SK-N-SH (cell line): Measurements from ENCODE around the gene ZNF575. TPM values are rescaled to one million over a fixed set of nuclear protein-coding genes. Genes with fewer than 3 reads are reported as not detected.

ENCODE experiments used
- CTCF ChIA-PET: fragments of 300-600, 350-600 bp; formaldehyde crosslinking; extraction: SDS; loops from one replicate; lab custom pipeline; 2021; lab: Yijun Ruan, JAX
- POLR2A ChIA-PET: fragments of 350-600 bp; sonication (Branson Sonifier 250); formaldehyde crosslinking; extraction: SDS; loops from one replicate; lab custom pipeline; 2020; ENCODE audit warnings: antibody characterized with exemption, inconsistent platforms; lab: Yijun Ruan, JAX
- DNase-seq: peaks from one replicate; pipeline ENCODE4 v3.0.0; 2012
- H2AFZ ChIP-seq: fragments of 200-600 bp; sonication (generic); 2 replicates; pipeline ENCODE4 v1.8.1; 2016; ENCODE audit warnings: antibody characterized with exemption, mild to moderate bottlenecking, low read depth
- H3F3A ChIP-seq: fragments of 200-600 bp; sonication (generic); replicated peaks from 2 replicates; pipeline ENCODE3; 2016; ENCODE audit warnings: antibody characterized with exemption, mild to moderate bottlenecking; ENCODE audit not compliant: insufficient read depth
- H3K27ac ChIP-seq, 2 experiments: fragments of 200-500 bp in 1 of 2; fragments of 200-600 bp in 1 of 2; sonication (Bioruptor generic) in 1 of 2; sonication (generic), shearing (Covaris generic) in 1 of 2; 2 replicates each; pipeline versions ENCODE4 v1.5.1 to v1.6.1; 2014 to 2016; ENCODE audit warnings: low read depth in 2 of 2, inconsistent platforms in 1 of 2, low read length in 1 of 2, mild to moderate bottlenecking in 1 of 2, mixed read lengths in 1 of 2
- H3K27me3 ChIP-seq: fragments of 200-600 bp; sonication (generic), shearing (Covaris generic); 2 replicates; pipeline ENCODE4 v1.6.1; 2016; ENCODE audit warnings: mixed run types; ENCODE audit not compliant: insufficient read depth
- H3K36me3 ChIP-seq, 2 experiments: fragments of 200-500 bp in 1 of 2; fragments of 200-600 bp in 1 of 2; sonication (Bioruptor generic) in 1 of 2; sonication (generic) in 1 of 2; replicated peaks in 1 of 2; 2 replicates each; pipeline versions ENCODE3 to v1.5.1; 2014 to 2016; ENCODE audit warnings: low read length in 1 of 2, mild to moderate bottlenecking in 1 of 2; ENCODE audit not compliant: insufficient read depth in 2 of 2, control insufficient read depth in 1 of 2
- H3K4me1 ChIP-seq, 2 experiments: fragments of 200-500 bp in 1 of 2; fragments of 200-600 bp in 1 of 2; sonication (Bioruptor generic) in 1 of 2; sonication (generic), shearing (Covaris generic) in 1 of 2; 2 replicates each; pipeline versions ENCODE4 v1.5.1 to v1.6.1; 2014 to 2016; ENCODE audit warnings: low read depth in 1 of 2, low read length in 1 of 2, mixed run types in 1 of 2; ENCODE audit not compliant: insufficient read depth in 2 of 2, control insufficient read depth in 1 of 2
- H3K4me2 ChIP-seq: fragments of 200-600 bp; sonication (generic), shearing (Covaris generic); 2 replicates; pipeline ENCODE4 v1.6.1; 2017; ENCODE audit warnings: mixed run types
- H3K4me3 ChIP-seq, 2 experiments: fragments of 200-500 bp in 1 of 2; fragments of 200-600 bp in 1 of 2; sonication (Bioruptor generic) in 1 of 2; sonication (generic), shearing (Covaris generic) in 1 of 2; 2 replicates each; pipeline versions ENCODE4 v1.5.1 to v1.8.1; 2014 to 2016; ENCODE audit warnings: low read depth in 2 of 2, inconsistent platforms in 1 of 2, low read length in 1 of 2, mild to moderate bottlenecking in 1 of 2, mixed read lengths in 1 of 2, moderate library complexity in 1 of 2
- H3K79me2 ChIP-seq: fragments of 200-600 bp; sonication (generic); 2 replicates; pipeline ENCODE4 v1.8.1; 2017; ENCODE audit warnings: mild to moderate bottlenecking; ENCODE audit not compliant: insufficient read depth
- H3K9ac ChIP-seq: fragments of 200-600 bp; sonication (generic); 2 replicates; pipeline ENCODE4 v1.6.1; 2017; ENCODE audit warnings: mixed run types
- H3K9me2 ChIP-seq: fragments of 200-600 bp; sonication (generic); 2 replicates; pipeline ENCODE4 v1.6.1; 2017; ENCODE audit warnings: mixed run types
- H3K9me3 ChIP-seq: fragments of 200-600 bp; sonication (generic); 2 replicates; pipeline ENCODE4 v1.6.1; 2017; ENCODE audit warnings: mixed run types, mild to moderate bottlenecking, moderate library complexity
- H4K20me1 ChIP-seq: fragments of 200-600 bp; sonication (generic); 2 replicates; pipeline ENCODE4 v1.6.1; 2017; ENCODE audit warnings: mild to moderate bottlenecking, mixed run types; ENCODE audit not compliant: insufficient read depth
- CTCF ChIP-seq: fragments of 200-600 bp; sonication (generic); IDR thresholded peaks from 2 replicates; pipeline ENCODE4 v1.6.1; 2017; ENCODE audit warnings: antibody characterized with exemption, mild to moderate bottlenecking, moderate library complexity
- ELF1 ChIP-seq: IDR thresholded peaks from 2 replicates; pipeline ENCODE4 v1.4.0; 2012
- MEF2A ChIP-seq: IDR thresholded peaks from 2 replicates; pipeline ENCODE4 v1.4.0; 2012; ENCODE audit warnings: low read depth, borderline replicate concordance
- NRF1 ChIP-seq: IDR thresholded peaks from 2 replicates; pipeline ENCODE4 v1.6.1; 2012; ENCODE audit warnings: low read depth, mild to moderate bottlenecking, low read length
- RAD21 ChIP-seq: IDR thresholded peaks from 2 replicates; pipeline ENCODE4 v1.6.1; 2012; ENCODE audit warnings: mild to moderate bottlenecking, low read length
- RXRA ChIP-seq: IDR thresholded peaks from 2 replicates; pipeline ENCODE4 v1.4.0; 2012; ENCODE audit warnings: low read depth, mild to moderate bottlenecking, borderline replicate concordance
- TEAD4 ChIP-seq: IDR thresholded peaks from 2 replicates; pipeline ENCODE4 v1.4.0; 2012; ENCODE audit warnings: mild to moderate bottlenecking, borderline replicate concordance; ENCODE audit not compliant: insufficient read depth
- WGBS: methylation state at CpG from one replicate; pipeline ENCODE4 v1.1.6; 2017; ENCODE audit warnings: low lambda C conversion rate; 5-methylcytosine and 5-hydroxymethylcytosine counted together
- polyA plus RNA-seq, 3 experiments: library from polyadenylated mRNA; depleted of rRNA; stranded (reverse); fragments of >200 nt; gene quantifications; 2 replicates each; pipeline ENCODE4 v1.2.3, GENCODE V29; 2012

ZNF575 gene
- polyA plus RNA-seq, 1 of the 3 experiments (the other 2 are of a cell fraction), result 1.0 TPM

GRCh38 chr19:43560687-43561086, 27.7 kb downstream of the ZNF575 start:
- H3K79me2 ChIP-seq, result peaks cover 10% of the 10 kb centered on the region; the same call in 1 of the 2 replicates
- H3K4me3 ChIP-seq, result no peak overlapping the region
- no peak overlapping the region for H2AFZ ChIP-seq
- H3K36me3 ChIP-seq, result peaks cover 11 to 13% of the 10 kb centered on the region in 2 experiments
- no peak overlapping the region for H3K4me2 ChIP-seq
- H3K9me2 ChIP-seq, result no peaks in the 10 kb centered on the region
- peaks cover 34% of the 10 kb centered on the region for H3F3A ChIP-seq
- 0 out of 2 replicates have a peak, but pooled peaks cover 2% of the 10 kb centered on the region for H4K20me1 ChIP-seq
- no peak overlapping the region for H3K27ac ChIP-seq
- TF ChIP-seq CTCF (0 out of 2 replicates have a peak, but pooled peaks have one; percentile 10), MEF2A (no peak)
- ChIA-PET CTCF (interaction anchor here (0.6 to 1.3 kb wide), 2 partner anchors 10 to 33 kb away, joined by 3 read pairs; no protein-coding TSS in a partner anchor), POLR2A (no interaction called here)
- no peaks in the 10 kb centered on the region for H3K27me3 ChIP-seq
- 90% methylated on average over 6 of the region's 6 CpGs for WGBS
- H3K4me1 ChIP-seq, result peaks cover 0 to 14% of the 10 kb centered on the region in 2 experiments; a peak in 1 of 4 replicates
- DNase-seq, result no peak
- H3K9me3 ChIP-seq, result no peaks in the 10 kb centered on the region
- H3K9ac ChIP-seq, result no peak overlapping the region

DNA sequence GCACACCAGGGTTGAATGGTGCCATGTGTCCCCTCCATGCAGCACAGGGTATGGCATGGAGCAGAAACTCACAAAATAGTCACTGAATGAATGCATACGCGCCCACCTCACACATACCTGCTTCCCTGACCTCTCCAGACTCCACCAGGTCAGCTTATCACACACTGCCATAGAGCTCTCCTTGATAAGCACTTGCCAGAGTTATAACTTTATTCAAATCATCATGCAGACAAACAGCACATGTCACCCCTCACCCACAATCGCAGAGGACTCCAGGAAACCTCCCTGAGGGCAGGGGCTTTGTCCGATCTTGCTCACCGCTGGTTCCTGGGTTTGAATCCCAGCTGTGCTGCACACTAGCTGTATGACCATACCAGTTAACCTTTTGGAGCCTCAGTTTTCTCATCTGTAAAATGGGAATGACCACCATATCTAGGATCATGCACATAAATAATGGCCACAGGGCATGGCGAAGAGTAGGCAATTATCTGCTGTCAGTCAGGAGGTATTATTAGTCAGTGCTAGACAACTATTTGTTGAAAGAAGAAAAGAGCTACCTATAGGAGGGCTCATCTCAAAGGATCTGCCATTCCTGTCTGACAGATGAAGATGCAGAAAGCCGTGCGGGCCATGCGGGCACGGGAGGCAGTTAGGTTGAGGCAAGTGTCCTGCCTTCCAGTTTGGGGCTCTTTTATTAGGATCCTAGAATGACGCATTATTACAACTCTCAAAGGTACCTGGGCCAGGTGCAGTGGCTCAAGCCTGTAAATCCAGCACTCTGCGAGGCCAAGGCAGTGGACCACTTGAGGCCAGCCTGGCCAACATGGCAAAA, 28.4 kb downstream of the ZNF575 start:
- Histone ChIP-seq H3K9ac (no peak overlapping the region), H3K27me3 (no peaks in the 10 kb centered on the region), H3K9me2 (no peaks in the 10 kb centered on the region), H3K4me2 (no peak overlapping the region), H3K4me3 (no peak overlapping the region), H3K36me3 (peaks cover 7 to 11% of the 10 kb centered on the region in 2 experiments), H3K4me1 (peaks cover 0 to 14% of the 10 kb centered on the region in 2 experiments; a peak in 1 of 4 replicates), H2AFZ (no peak overlapping the region), H3K27ac (no peak overlapping the region), H3K9me3 (no peaks in the 10 kb centered on the region), H3K79me2 (peaks cover 16% of the 10 kb centered on the region; the same call in 1 of the 2 replicates), H4K20me1 (0 out of 2 replicates have a peak, but pooled peaks cover 2% of the 10 kb centered on the region), H3F3A (peaks cover 30% of the 10 kb centered on the region)
- no peak for DNase-seq
- ChIA-PET POLR2A (interaction anchor here (0.6 kb wide), 1 partner anchor 232 kb away, joined by 3 read pairs; no protein-coding TSS in a partner anchor), CTCF (interaction anchor here (0.6 to 1.3 kb wide), 2 partner anchors 11 to 33 kb away, joined by 3 read pairs; no protein-coding TSS in a partner anchor)
- no peak for TF ChIP-seq RAD21
- no peak for TF ChIP-seq ELF1
- no peak for TF ChIP-seq RXRA
- TF ChIP-seq TEAD4, result no peak
- no peak for TF ChIP-seq NRF1
- WGBS, result 98% methylated on average over 12 of the region's 12 CpGs
